Endothelial cell of umbilical vein (primary cell): ENCODE data around the gene STXBP5. TPM values are rescaled to one million over a fixed set of nuclear protein-coding genes. Genes with fewer than 3 reads are reported as not detected.

Experiments used
- BruUV-seq: library from RNA; stranded (reverse); fragments of 400-500 nt; replicated peaks from 2 replicates; lab custom pipeline; 2021; lab: Mats Ljungman, UMichigan
- CTCF ChIA-PET: fragments of 300-600, 350-600 bp; sonication (Branson Sonifier 250); formaldehyde crosslinking; loops from one replicate; lab custom pipeline; 2021; ENCODE audit warnings: antibody characterized with exemption, inconsistent platforms; lab: Charles Lee
- POLR2A ChIA-PET: fragments of 300-600, 350-600 bp; sonication (Branson Sonifier 250); formaldehyde crosslinking; loops from one replicate; lab custom pipeline; 2021; ENCODE audit warnings: antibody characterized with exemption, inconsistent platforms; lab: Charles Lee
- DNase-seq: peaks from one replicate; pipeline ENCODE4 v3.0.0-alpha.2; 2011; ENCODE audit warnings: low read depth, low spot score
- FAIRE-seq: peaks from 2 replicates; lab custom pipeline; 2011; peaks lifted over from hg19 to GRCh38; lab: Jason Lieb, UNC
- H2AFZ ChIP-seq: 2 replicates; pipeline ENCODE4 v1.6.0; 2012; ENCODE audit warnings: low read depth, low read length, control low read depth, inconsistent platforms
- H3K27ac ChIP-seq: 2 replicates; pipeline ENCODE4 v1.5.1; 2011; ENCODE audit warnings: low read depth, mild to moderate bottlenecking, control low read depth, low read length, moderate library complexity; ENCODE audit not compliant: insufficient read depth
- H3K27me3 ChIP-seq, 2 experiments: 2 replicates each; pipeline versions ENCODE4 v1.6.0 to v1.6.1; 2011; ENCODE audit warnings: low read length in 2 of 2, mixed read lengths in 1 of 2; ENCODE audit not compliant: control insufficient read depth in 2 of 2, insufficient read depth in 2 of 2
- H3K36me3 ChIP-seq, 2 experiments: 2 replicates in 1 of 2; 3 replicates in 1 of 2; pipeline ENCODE4 v1.5.1; 2011; ENCODE audit warnings: low read length in 2 of 2, mild to moderate bottlenecking in 1 of 2, moderate library complexity in 1 of 2; ENCODE audit not compliant: control insufficient read depth in 2 of 2, insufficient read depth in 2 of 2; ENCODE audit errors: extremely low read depth in 1 of 2
- H3K4me1 ChIP-seq: 3 replicates; pipeline ENCODE4 v1.5.1; 2011; ENCODE audit warnings: mild to moderate bottlenecking, low read length; ENCODE audit not compliant: control insufficient read depth, insufficient read depth; ENCODE audit errors: extremely low read depth
- H3K4me2 ChIP-seq: 2 replicates; pipeline ENCODE4 v1.6.1; 2011; ENCODE audit warnings: low read length, control low read depth, mixed read lengths; ENCODE audit not compliant: insufficient read depth
- H3K4me3 ChIP-seq, 3 experiments: fragments of 200-600 bp in 1 of 3; sonication (generic), shearing (Covaris generic) in 1 of 3; replicated peaks in 1 of 3; 2 replicates each; pipeline ENCODE4 v1.5.1; 2011 to 2016; ENCODE audit warnings: control low read depth in 3 of 3, low read length in 3 of 3, mild to moderate bottlenecking in 2 of 3, inconsistent platforms in 1 of 3, low read depth in 1 of 3, moderate library complexity in 1 of 3; ENCODE audit not compliant: insufficient read depth in 1 of 3
- H3K79me2 ChIP-seq: 2 replicates; pipeline ENCODE4 v1.6.0; 2012; ENCODE audit warnings: low read length, inconsistent platforms; ENCODE audit not compliant: control insufficient read depth, insufficient read depth
- H3K9ac ChIP-seq: replicated peaks from 2 replicates; pipeline ENCODE3; 2011; ENCODE audit warnings: low read length, control low read depth; ENCODE audit not compliant: insufficient read depth; ENCODE audit errors: extremely low read depth
- H3K9me1 ChIP-seq: replicated peaks from 3 replicates; pipeline ENCODE4 v1.6.0; 2011; ENCODE audit warnings: mild to moderate bottlenecking, low read length; ENCODE audit not compliant: control insufficient read depth, insufficient read depth; ENCODE audit errors: extremely low read depth
- H3K9me3 ChIP-seq: replicated peaks from 2 replicates; pipeline ENCODE4 v1.5.1; 2012; ENCODE audit warnings: low read length, inconsistent platforms; ENCODE audit not compliant: control insufficient read depth, insufficient read depth
- H4K20me1 ChIP-seq: replicated peaks from 2 replicates; pipeline ENCODE3; 2011; ENCODE audit warnings: mild to moderate bottlenecking, low read length; ENCODE audit not compliant: control insufficient read depth, insufficient read depth; ENCODE audit errors: extremely low read depth
- EZH2 ChIP-seq: IDR thresholded peaks from 2 replicates; pipeline ENCODE4 v1.6.1; 2012; ENCODE audit warnings: borderline replicate concordance, low read depth, mild to moderate bottlenecking, moderate library complexity, low read length, inconsistent platforms; ENCODE audit not compliant: severe bottlenecking
- GATA2 ChIP-seq: IDR thresholded peaks from 2 replicates; pipeline ENCODE4 v1.7.0; 2011; ENCODE audit warnings: low read depth, mild to moderate bottlenecking, moderate library complexity, mixed read lengths, low read length; ENCODE audit not compliant: insufficient read length, insufficient read depth
- JUN ChIP-seq: IDR thresholded peaks from 2 replicates; pipeline ENCODE4 v1.6.1; 2011; ENCODE audit warnings: borderline replicate concordance, low read depth; ENCODE audit not compliant: insufficient read length, insufficient read depth
- MAX ChIP-seq: IDR thresholded peaks from 2 replicates; pipeline ENCODE4 v1.6.1; 2011; ENCODE audit not compliant: insufficient read depth, insufficient read length
- MYC ChIP-seq: IDR thresholded peaks from one replicate; pipeline ENCODE4 v1.6.1; 2011; ENCODE audit warnings: mild to moderate bottlenecking, low read depth, low read length
- POLR2A ChIP-seq: IDR thresholded peaks from 2 replicates; pipeline ENCODE4 v1.6.1; 2012; ENCODE audit warnings: low read depth, mild to moderate bottlenecking, control low read depth, low read length
- POLR2AphosphoS5 ChIP-seq: IDR thresholded peaks from 2 replicates; pipeline ENCODE4 v1.6.1; 2012; ENCODE audit warnings: low read depth, mild to moderate bottlenecking, control low read depth, low read length, moderate library complexity; ENCODE audit not compliant: insufficient read depth
- dilution Hi-C: fragments of 300-500 bp; cut with MboI; formaldehyde crosslinking; loops from one replicate; pipeline ENCODE4 v1.15.0; 2019; ENCODE audit warnings: low sequenced_read_pairs; ENCODE audit not compliant: extremely low pct_ligation_motif_present
- intact Hi-C: fragments of 100-400 bp; cut with micrococcal nuclease; formaldehyde crosslinking; loops from one replicate; pipeline ENCODE4 v1.10.0; 2022
- polyA plus RNA-seq, 4 experiments: library from polyadenylated mRNA; depleted of rRNA in 3 of 4; stranded (reverse) in 3 of 4; unstranded in 1 of 4; fragments of >200 nt; gene quantifications; 2 replicates each; pipeline versions ENCODE4 v1.2.1 to v1.2.3, GENCODE V29; 2011 to 2012; ENCODE audit warnings: missing spikeins in 1 of 4
- total RNA-seq: library from RNA; stranded (reverse); gene quantifications from 2 replicates; pipeline ENCODE4 v1.2.3, GENCODE V29; 2021
- TF ChIP-seq, protein P1 (sequence below), 2 donors: IDR thresholded peaks; 1 replicate in 1 of 2; 2 replicates in 1 of 2; pipeline ENCODE4 v1.5.1; 2011; ENCODE audit warnings: low read length in 2 of 2, mild to moderate bottlenecking in 2 of 2, moderate library complexity in 2 of 2, control low read depth in 1 of 2, inconsistent platforms in 1 of 2, low read depth in 1 of 2; ENCODE audit not compliant: insufficient read depth in 1 of 2; ENCODE audit errors: extremely low read depth in 1 of 2

STXBP5 gene
- total and polyA plus RNA-seq, 2 donors (not counting 3 experiments of a cell fraction or from before 2014, with no cell fraction given): 7.1 to 21.8 TPM

GRCh38 chr6:147180926-147181325 lies 23.3 kb upstream of the STXBP5 start:
- Histone ChIP-seq H3K4me3 (no peak overlapping the region), H3K27me3 (no peaks in the 10 kb centered on the region), H3K9me3 (no peaks in the 10 kb centered on the region), H3K4me2 (no peak overlapping the region), H3K36me3 (no peaks in the 10 kb centered on the region), H3K9me1 (no peaks in the 10 kb centered on the region), H3K27ac (no peak overlapping the region), H3K9ac (no peak overlapping the region), H3K4me1 (no peaks in the 10 kb centered on the region), H4K20me1 (no peaks in the 10 kb centered on the region), H2AFZ (no peak overlapping the region), H3K79me2 (no peaks in the 10 kb centered on the region)
- POLR2A ChIA-PET: no interaction called here
- TF ChIP-seq JUN: no peak
- TF ChIP-seq GATA2: no peak
- no peak for TF ChIP-seq EZH2
- no peak for TF ChIP-seq POLR2A
- TF ChIP-seq MYC: no peak
- TF ChIP-seq MAX: no peak
- TF ChIP-seq, protein P1, sequence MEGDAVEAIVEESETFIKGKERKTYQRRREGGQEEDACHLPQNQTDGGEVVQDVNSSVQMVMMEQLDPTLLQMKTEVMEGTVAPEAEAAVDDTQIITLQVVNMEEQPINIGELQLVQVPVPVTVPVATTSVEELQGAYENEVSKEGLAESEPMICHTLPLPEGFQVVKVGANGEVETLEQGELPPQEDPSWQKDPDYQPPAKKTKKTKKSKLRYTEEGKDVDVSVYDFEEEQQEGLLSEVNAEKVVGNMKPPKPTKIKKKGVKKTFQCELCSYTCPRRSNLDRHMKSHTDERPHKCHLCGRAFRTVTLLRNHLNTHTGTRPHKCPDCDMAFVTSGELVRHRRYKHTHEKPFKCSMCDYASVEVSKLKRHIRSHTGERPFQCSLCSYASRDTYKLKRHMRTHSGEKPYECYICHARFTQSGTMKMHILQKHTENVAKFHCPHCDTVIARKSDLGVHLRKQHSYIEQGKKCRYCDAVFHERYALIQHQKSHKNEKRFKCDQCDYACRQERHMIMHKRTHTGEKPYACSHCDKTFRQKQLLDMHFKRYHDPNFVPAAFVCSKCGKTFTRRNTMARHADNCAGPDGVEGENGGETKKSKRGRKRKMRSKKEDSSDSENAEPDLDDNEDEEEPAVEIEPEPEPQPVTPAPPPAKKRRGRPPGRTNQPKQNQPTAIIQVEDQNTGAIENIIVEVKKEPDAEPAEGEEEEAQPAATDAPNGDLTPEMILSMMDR (IDR thresholded peaks at IDR 0.05; ENCODE audit: extremely low read depth in 1 of 2, insufficient read depth in 1 of 2, low read depth in 1 of 2, low read length in 2 of 2): no peak
- TF ChIP-seq POLR2AphosphoS5: no peak
- DNase-seq: no peak
- dilution Hi-C loops (no loop called here), intact Hi-C loops (no loop called here)
- no peak for FAIRE-seq
- no TSS peak for BruUV-seq
- CTCF ChIA-PET: no interaction called here
